Retina (tissue), 1 donor: ENCODE data around the gene TAAR1.
"Not testable (repeated sequence)": the region's sequence is repeated elsewhere in the genome, so short reads cannot be mapped to it uniquely, and the experiment has no call there.

Source experiments
- DNase-seq: peaks from one replicate; pipeline ENCODE4 v3.0.0-alpha.2; 2016

Gene TAAR1

DNA sequence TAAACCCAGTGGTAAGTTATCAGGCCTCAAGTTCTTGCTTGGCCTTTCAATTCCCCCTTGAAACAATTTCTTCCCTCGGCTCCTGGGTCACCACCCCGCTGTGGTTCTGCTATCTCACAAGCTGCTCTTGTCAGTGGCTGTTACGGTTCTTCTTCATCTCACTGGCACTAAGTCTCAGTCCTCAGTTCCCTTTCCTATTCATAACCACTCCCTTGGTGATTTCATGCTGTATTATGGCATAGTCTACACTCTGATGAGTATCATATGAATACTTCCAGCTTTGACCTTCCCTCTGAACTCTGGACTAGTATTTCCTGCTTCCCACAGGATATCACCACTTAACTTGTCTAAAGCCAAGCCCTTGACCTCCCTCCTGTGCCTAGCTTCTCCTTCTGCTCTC, 7.9 kb downstream of the TAAR1 start:
- no peak for DNase-seq

DNA sequence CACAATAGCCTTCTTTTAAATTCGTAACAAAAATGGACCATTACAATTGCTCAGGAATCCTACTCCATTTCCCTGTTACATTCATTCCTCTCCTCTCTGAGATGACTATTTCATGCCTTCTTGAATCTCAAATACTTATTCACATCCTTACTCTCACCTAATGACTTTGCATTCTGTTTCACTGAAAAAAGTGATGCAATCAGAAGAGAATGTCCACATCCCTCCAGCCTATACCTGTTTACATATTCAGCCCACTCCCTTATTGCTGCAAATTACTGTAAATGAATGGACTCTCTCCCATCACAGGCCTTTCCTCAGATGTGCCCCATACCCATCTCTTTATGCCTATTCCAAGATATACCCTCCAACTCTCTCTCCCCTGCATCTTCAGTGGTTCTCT, 8.6 kb downstream of the TAAR1 start:
- DNase-seq = no peak

DNA sequence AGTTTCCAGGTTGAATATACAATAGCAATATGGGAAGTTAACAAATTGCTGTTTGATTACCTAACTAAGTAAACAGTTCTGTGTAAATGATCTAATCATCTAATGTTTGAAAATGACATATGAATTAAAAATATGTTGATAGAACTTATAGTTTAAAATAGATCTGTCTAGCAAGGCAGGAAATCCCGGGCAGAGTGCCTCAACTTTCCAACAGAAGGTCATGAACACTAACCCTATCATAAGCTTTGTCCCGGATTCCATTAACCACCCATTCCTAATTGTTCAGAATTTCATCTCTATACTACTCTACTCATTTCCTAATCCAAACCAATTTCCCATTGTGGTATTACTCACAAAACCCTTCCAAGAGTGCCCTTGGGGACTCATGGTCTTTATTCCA, 10.2 kb downstream of the TAAR1 start:
- no peak for DNase-seq

DNA sequence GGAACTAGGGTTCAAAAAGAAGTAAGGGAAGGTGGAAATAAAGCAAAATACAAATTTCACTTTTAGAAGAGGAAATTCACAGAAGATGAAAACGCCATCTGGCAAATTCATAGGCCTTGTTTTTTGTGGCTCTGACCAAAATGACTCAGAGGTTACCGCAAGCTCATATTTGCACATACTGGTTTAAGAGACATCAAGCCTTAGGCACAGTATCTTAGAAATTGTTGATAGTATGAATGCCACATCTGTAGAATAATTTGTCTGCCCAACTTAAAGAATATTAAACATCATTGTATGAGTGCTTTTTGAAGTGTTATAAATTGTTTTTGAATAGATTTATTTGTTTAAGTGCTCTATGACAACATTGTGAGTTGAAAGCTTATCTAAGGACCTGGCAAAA, 10.6 kb downstream of the TAAR1 start:
- no peak for DNase-seq

- DNase-seq = no peak
These were observed 15.4 kb downstream of the TAAR1 start for GRCh38 chr6:132643547-132643946.

DNA sequence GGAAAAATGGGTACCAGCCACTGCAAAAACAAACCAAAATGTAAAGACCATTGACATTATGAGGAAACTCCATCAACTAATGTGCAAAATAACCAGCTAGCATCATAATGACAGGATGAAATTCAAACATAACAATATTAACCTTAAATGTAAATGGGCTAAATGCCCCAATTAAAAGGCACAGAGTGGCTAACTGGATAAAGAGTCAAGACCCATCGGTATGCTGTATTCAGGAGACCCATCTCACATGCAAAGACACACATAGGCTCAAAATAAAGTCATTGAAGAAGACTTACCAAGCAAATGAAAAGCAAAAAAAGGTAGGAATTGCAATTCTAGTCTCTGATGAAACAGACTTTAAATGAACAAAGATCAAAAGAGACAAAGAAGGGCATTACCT, 21.8 kb downstream of the TAAR1 start:
- DNase-seq = not testable (repeated sequence)

- DNase-seq = not testable (repeated sequence)
These were observed 23.1 kb downstream of the TAAR1 start for GRCh38 chr6:132635906-132636305.

- not testable (repeated sequence) for DNase-seq
These were observed 23.7 kb downstream of the TAAR1 start for GRCh38 chr6:132635288-132635687.

GRCh38 chr6:132634796-132635195, 24.2 kb downstream of the TAAR1 start:
- DNase-seq = no peak

DNA sequence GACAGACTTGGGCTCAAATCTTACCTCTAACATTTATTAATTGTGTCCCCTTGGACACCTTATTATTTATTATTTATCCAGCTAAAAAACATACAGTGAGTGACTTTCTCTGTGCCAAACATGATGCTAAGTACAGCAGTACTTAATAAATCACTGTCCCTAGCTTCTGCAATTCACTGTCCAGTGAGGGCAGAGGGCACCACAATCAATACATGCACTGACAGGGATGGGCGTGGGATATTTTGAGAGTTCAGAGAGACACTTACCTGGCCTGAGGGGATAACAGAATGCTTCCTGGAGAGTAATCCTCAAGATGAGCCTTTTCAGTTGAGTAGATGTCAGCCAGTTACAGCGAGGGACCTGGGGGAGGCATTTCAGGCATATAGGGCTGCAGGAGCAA, 25.6 kb downstream of the TAAR1 start:
- DNase-seq = no peak

- no peak for DNase-seq
These were observed 34.8 kb downstream of the TAAR1 start, which contains the start of gene TAAR2 for GRCh38 chr6:132624175-132624574. Gene TAAR2, minus strand, starts transcription at chr6:132624275. Its CDS starts 0 bp downstream, at chr6:132624275.

DNA sequence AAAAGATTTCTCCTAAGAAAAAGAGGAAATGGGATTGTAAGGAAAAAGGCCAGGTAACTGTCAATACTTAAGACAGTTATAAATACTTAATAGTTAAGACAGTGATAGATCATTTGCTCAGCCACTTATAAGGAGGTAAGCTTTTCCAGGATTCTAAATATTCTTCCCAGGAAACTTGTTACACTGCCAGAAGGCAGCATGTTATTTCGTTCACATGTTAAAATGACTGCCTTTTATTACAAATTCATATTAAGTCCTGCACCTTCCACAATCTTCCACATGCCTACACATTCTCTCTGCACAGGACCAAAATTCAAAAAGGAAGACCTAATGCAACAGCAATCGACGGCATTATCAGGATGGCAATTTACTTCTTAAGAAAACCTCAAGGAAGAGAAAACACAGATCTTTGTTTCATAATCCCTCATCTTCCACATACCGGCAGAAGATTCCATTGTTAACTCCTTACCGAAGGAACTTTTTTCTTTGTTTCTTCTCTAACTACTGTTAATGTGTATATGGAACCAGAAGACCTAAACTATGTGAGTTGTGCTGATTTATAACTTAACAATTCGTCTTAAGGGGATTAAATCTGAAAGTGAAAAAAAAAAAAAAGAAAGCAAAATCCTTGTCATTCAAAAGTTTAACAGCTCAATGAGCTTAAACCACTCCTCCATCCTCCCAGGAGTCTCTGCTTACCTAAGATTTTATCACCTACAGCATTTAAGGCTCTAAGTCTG, 35.7 kb downstream of the TAAR1 start:
- no peak for DNase-seq

DNA sequence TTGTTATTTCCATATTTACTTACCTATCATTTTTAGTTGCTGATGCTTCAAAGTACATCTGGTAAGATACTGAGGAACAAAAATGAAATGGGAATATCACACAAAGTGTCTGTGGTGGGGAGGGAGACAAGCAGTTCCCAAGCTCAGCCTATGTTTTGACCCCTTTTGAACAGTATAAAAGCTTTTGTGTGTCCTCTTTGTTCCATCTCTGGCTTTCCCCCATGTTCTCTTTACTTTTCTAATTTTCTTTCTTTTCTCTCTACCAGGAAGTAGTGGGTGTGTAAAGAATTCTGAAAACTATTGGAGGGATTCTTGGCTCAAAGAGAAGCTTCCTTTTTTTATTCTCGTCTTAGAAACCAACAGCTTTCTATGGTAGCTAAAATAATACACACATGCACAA, 42.3 kb downstream of the TAAR1 start:
- no peak for DNase-seq

- no peak for DNase-seq
These were observed 44.4 kb downstream of the TAAR1 start for GRCh38 chr6:132614554-132614953.

GRCh38 chr6:132612449-132613108, 46.4 kb downstream of the TAAR1 start:
- no peak for DNase-seq

DNA sequence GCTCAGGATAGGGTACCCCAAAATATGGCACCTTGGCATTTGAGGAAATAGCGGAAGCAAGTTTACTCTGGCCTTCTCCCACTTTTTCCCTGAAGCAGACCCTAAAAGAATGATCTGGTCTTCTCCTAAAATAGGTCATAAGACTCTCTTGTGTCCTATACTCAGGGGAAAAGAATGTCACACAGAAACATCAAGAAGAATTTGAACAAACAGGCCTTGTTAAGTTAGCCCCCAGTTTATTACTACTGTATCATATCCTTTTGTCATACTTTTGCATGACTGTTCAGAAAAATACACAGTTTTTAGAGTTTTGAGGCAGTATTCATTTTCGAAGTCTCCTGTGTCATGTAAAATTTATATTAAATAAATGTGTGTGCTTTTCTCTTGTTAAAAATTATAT, 47.4 kb downstream of the TAAR1 start:
- no peak for DNase-seq

DNA sequence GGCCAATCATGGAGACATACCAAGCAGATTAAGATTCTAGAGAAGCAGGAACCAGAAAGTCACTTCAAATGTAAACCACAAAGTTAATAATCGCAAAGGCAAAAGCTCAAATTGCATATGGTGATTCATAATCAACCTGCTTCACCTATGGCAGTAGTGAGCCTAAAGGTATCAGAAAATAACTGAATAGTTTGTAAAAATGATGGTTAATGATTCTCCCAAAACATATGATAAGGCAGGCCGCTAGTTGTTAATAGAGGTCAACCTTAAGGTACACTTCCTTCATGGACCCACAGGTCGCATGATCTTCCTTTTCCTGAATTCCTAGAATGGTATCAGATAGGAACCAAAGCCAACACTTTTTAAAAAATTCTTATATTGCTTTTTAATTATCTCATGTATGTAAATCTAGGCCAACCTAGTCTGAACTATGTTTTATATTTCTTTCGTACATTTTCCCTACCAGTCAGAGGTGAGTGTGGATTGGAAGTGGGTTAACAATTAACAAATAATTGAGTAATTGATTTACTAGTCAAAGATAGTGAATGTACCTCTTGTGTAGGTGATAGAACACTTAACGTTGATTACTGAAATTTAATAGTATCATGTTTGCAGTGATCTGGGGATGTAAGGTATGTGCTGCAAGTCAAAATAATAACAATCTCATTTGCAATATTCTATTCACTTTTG, 51.3 kb downstream of the TAAR1 start:
- DNase-seq = no peak

DNA sequence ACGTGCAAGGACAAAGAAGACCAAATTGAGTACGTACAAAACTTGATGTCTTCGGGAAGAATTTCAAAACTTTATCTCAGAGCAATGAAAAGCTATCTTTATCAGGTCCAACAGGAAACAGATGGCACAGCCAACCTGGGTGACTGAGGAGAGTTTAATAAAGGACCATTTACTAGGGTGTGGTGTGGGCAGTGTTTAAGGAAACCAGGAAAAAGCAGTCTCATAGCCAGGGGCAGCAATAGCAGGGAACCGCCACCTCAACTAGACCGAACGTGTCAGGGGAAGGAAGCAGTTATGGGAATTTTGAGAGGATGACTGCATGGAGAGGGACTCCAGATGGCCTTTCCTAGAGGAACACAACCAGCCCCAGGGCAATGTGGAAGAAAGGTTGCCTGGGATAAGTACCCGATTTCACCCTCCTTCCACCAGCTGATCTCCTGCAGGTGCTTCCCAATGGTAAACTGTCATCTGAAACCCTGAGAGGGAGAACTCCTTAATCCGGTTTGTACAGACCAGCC, 54.3 kb downstream of the TAAR1 start:
- no peak for DNase-seq

DNA sequence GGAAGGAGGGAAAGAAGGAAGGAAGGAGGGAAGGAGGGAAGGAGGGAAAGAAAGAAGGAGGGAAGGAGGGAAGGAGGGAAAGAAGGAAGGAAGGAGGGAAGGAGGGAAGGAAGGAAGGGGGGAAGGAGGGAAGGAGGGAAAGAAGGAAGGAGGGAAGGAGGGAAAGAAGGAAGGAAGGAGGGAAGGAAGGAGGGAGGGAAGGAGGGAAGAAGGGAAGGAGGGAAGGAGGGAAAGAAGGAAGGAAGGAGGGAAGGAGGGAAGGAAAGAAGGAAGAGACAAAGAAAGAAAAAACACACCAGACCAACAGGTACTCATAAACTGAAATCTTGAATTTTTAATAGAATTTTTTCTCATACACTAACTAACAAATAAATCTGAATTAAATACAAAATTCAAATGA, 58.1 kb downstream of the TAAR1 start:
- DNase-seq = not testable (repeated sequence)

DNA sequence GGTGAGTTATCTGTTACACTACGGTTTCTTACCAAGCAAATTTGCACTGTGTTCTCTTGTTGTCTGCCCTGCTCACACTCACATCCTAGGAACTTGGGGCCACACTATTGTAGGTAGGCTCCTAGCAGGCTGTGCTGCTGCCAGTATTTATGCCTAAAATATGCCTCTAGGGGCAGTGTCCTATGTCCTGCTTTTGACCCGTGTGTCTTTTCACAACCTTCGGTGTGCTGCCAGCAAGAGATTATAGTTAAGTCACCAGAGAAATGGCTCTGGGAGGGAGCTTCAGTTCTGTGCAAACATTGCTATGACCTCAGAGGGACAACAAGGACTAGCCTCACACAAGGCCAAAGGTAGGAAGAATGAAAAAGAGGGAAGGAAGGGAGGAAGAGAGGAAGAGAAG, 60.5 kb downstream of the TAAR1 start:
- DNase-seq = no peak

- no peak for DNase-seq
These were observed 62.8 kb downstream of the TAAR1 start for GRCh38 chr6:132596201-132596600.
